ENCODE data around the gene TMEM219. TPM values are rescaled to one million over a fixed set of nuclear protein-coding genes. Genes with fewer than 3 reads are reported as not detected.

The TMEM219 gene
- total and polyA plus RNA-seq, 9 of the 15 experiments (the other 6 are each of a cell fraction or from before 2014, with no cell fraction given): 35.3 to 62.8 (median 55.5) TPM

DNA sequence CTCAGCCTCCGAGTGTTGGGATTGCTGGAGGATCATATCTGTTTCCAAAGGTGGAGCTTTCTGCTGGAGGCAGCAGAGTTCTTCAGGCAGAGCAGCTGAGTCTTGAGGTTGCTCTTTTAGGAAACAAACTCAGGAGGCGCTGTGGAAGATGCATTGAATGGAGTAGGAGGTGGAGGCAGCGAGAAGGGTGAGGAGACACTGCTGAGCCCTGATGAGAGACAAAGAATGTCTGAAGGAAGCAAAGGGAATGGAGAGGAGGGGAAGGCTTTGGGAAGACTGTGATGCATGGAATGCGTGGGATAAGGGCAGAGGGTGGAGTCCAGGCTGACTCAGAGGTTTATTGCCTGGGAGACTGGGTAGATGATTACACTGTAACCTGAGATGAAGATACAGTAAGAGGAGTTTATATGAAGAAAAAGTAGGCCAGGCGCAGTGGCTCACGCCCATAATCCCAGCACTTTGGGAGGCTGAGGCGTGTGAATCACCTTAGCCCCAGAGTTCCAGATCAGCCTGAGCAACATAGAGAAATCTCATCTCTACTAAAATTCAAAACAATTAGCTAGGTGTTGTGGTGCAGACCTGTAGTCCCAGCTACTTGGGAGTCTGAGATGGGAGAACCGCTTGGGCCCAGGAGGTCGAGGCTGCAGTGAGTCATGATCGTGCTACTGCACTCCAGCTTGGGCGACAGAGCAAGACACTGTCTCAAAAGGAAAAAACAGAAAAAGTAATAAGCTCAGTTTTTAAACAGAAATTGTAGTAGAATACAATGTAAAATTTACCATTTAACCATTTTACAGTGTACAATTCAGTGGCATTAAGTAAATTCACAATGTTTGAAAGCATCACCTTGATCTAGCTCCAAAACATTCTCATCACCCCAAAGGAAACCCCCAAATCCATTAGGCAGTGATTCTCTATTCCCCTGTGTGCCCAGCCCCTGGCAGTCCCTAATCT, 17.8 kb upstream of the TMEM219 start:
- H3K36me3 ChIP-seq (ENCODE audit: control insufficient read depth, insufficient read depth, low read length): no peaks in the 10 kb centered on the region
- CTCF ChIA-PET (ENCODE audit: low intra/inter-chr PET ratio): interaction anchor here (0.7 kb wide), 1 partner anchor 98 kb away, joined by 3 read pairs; no protein-coding TSS in a partner anchor
- H3K9me1 ChIP-seq (ENCODE audit: control insufficient read depth, insufficient read depth, low read length): no peaks in the 10 kb centered on the region
- DNase-seq (ENCODE audit: extremely low read depth in 1 of 4, low spot score in 3 of 4) (peak; percentile 62 to 83 (median 75)), FAIRE-seq (no peak), ATAC-seq (peak; percentile 89)
- peak overlapping the region; percentile 71 for H3K4me2 ChIP-seq (ENCODE audit: insufficient read depth, low read length)
- H3K79me2 ChIP-seq (ENCODE audit: control insufficient read depth, insufficient read depth, low read length): no peaks in the 10 kb centered on the region
- H3K4me1 ChIP-seq (replicated peaks in 1 of 2; ENCODE audit: control insufficient read depth in 2 of 2, insufficient read depth in 2 of 2, low read length in 2 of 2): peaks cover 18 to 36% of the 10 kb centered on the region in 2 experiments
- POLR2A ChIA-PET: interaction anchor here (0.6 to 3.9 kb wide), 11 partner anchors 8 to 114 kb away, joined by 3 to 17 read pairs (median 4); partner anchors contain the start of genes KCTD13, TAOK2 and TMEM219
- H3K27ac ChIP-seq (ENCODE audit: extremely low read depth, low read depth, low read length): peak overlapping the region; percentile 86
- no TSS peak for BruUV-seq (replicated peaks)
- 5% methylated on average over 11 of the region's 11 CpGs for WGBS (ENCODE audit: insufficient coverage, low coverage, missing lambda C conversion rate)
- peaks cover 5% of the 10 kb centered on the region; the same call in 1 of the 2 replicates for H4K20me1 ChIP-seq (replicated peaks; ENCODE audit: control insufficient read depth, insufficient read depth, low read length)
- intact Hi-C loops (cut with micrococcal nuclease): loop anchor here (1.0 kb wide), 2 partner anchors 18 to 29 kb away; partner anchors contain the start of genes KCTD13 and TAOK2
- H3K9ac ChIP-seq (ENCODE audit: insufficient read depth in 1 of 2, low read depth in 2 of 2, low read length in 2 of 2): peak overlapping the region in 1 of 2 experiments; percentile 49; a peak in 2 of 4 replicates
- H3K27me3 ChIP-seq (ENCODE audit: control insufficient read depth in 2 of 2, insufficient read depth in 2 of 2, low read length in 2 of 2): no peaks in the 10 kb centered on the region
- H2AFZ ChIP-seq (ENCODE audit: low read depth, low read length): peak overlapping the region; percentile 20
- in situ Hi-C loops (cut with MboI): no loop called here
- H3K9me3 ChIP-seq (replicated peaks; ENCODE audit: control insufficient read depth, insufficient read depth, low read depth, low read length): peaks cover 7% of the 10 kb centered on the region
- peak overlapping the region; percentile 7; the same call in 1 of the 2 replicates for H3K4me3 ChIP-seq
- no peak; the same call in 1 of the 2 replicates for TF ChIP-seq NR2C1 (IDR thresholded peaks at IDR 0.05)
- TF ChIP-seq NR2C1 (tag; IDR thresholded peaks at IDR 0.05): no peak
- TF ChIP-seq HNRNPH1 (optimal IDR thresholded peaks at IDR 0.05; ENCODE audit: low read depth, low read length): no peak
- TF ChIP-seq, protein P1, sequence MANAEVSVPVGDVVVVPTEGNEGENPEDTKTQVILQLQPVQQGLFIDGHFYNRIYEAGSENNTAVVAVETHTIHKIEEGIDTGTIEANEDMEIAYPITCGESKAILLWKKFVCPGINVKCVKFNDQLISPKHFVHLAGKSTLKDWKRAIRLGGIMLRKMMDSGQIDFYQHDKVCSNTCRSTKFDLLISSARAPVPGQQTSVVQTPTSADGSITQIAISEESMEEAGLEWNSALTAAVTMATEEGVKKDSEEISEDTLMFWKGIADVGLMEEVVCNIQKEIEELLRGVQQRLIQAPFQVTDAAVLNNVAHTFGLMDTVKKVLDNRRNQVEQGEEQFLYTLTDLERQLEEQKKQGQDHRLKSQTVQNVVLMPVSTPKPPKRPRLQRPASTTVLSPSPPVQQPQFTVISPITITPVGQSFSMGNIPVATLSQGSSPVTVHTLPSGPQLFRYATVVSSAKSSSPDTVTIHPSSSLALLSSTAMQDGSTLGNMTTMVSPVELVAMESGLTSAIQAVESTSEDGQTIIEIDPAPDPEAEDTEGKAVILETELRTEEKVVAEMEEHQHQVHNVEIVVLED (CRISPR knock-in tag; IDR thresholded peaks at IDR 0.05): no peak
- TF ChIP-seq ARID2 (IDR thresholded peaks at IDR 0.05): no peak
- TF ChIP-seq MTA3 (IDR thresholded peaks at IDR 0.05; ENCODE audit: borderline replicate concordance): peak; percentile 21; the same call in 1 of the 2 replicates
- no peak for TF ChIP-seq SLC30A9 (CRISPR knock-in tag; IDR thresholded peaks at IDR 0.05)
- TF ChIP-seq LCOR (CRISPR knock-in tag; IDR thresholded peaks at IDR 0.05): no peak
- no peak for TF ChIP-seq ZNF589 (CRISPR knock-in tag; IDR thresholded peaks at IDR 0.05; ENCODE audit: low read depth)
- peak; percentile 58; the same call in 1 of the 2 replicates for TF ChIP-seq ZEB2 (IDR thresholded peaks at IDR 0.05)
- TF ChIP-seq, protein P2, sequence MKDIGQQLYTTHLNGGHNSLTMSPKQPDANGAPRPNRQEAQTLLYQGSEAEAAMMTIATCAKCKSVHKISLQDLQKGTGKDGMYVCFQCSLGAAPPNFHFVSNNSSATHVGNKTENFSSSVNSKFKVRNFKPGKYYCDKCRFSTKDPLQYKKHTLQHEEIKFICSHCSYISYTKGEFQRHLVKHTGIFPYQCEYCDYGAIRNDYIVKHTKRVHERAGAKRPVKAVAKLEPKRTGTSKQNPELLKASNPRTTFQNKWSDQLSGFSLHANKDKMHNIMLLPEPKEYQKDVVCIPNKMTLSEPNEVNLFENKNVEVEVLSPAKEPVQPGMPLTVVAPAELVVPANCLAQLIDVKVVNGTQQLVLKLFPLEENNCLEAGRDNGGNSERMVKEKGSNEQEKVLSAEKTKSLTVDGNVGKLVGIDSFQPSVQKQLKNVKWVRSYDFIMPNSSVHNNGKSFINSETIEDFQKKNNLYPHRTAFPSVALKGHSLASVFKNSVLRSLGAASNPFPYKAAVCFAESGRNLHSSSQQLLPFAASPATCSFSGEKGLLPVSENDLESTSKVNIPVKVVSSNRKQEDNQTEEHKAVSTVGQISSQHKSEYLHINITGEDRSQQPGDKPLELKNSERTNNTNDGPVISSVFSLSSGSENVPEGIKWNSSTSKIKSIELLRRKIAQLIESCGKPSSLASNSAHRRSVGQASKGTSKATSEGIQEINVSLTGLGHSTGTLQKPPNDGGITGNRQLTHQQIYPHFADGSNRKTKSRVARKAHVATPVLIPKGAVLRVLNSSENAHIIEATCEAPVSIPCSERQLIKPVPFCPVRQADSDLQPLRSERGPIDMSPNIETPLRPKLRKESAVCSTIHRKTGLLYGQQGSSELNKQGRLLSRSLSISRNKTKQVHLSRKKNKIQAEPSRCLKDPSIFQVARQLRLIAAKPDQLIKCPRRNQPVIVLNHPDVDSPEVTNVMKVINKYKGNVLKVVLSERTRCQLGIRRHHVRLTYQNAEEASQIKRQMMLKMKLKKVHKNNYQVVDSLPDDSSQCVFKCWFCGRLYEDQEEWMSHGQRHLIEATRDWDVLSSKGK (CRISPR knock-in tag; IDR thresholded peaks at IDR 0.05): no peak
- no peak for TF ChIP-seq BDP1 (IDR thresholded peaks at IDR 0.05; ENCODE audit: insufficient read depth, insufficient read length)
- no peak for TF ChIP-seq KDM1A (IDR thresholded peaks at IDR 0.05)
- TF ChIP-seq JUNB (CRISPR knock-in tag; conservative IDR thresholded peaks at IDR 0.05): no peak
- peak; percentile 6; the same call in 1 of the 2 replicates for TF ChIP-seq SMARCE1 (IDR thresholded peaks at IDR 0.05)
